ENCODE data around the gene FAM117A.
"Not testable (repeated sequence)": the region's sequence is repeated elsewhere in the genome, so short reads cannot be mapped to it uniquely, and the experiment has no call there.

Gene FAM117A

DNA sequence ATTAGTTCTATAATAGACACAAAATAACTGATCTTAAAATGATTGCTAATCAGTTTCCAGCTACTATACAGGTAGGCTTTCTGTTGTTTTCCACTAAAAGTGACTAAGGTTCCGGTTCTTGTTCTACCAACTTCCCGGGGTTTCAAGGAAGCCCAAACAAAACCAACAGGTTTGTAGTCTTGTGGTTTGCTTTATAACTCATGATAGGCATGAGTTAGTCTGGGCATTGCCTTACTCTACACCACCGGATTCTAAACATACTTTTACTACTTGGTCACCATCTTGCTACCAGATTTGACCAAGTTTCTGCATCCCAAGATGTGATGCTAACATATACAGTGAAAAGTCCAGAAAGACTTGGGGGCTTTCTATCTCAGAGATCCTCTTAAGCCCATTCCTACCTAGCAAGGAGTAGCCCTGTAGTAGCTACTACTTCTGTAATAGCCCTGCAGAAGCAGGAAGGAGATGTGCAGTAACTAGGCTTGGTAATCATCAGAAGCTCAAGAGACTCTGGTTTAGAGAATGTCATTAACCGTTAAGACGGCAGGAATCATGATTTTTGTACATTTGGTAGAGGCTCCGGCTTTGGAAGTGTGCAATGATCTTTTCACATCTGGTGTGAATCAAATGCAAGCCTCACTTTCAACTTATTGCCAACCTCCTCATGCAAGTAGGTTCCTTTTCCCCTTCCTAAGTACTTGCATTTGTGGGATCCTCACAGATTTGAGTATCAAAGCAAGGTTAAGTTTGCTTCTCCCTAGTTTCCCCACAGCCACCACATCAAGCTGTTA, 1.6 kb downstream of the FAM117A start:
- DNase-seq = no peak

DNA sequence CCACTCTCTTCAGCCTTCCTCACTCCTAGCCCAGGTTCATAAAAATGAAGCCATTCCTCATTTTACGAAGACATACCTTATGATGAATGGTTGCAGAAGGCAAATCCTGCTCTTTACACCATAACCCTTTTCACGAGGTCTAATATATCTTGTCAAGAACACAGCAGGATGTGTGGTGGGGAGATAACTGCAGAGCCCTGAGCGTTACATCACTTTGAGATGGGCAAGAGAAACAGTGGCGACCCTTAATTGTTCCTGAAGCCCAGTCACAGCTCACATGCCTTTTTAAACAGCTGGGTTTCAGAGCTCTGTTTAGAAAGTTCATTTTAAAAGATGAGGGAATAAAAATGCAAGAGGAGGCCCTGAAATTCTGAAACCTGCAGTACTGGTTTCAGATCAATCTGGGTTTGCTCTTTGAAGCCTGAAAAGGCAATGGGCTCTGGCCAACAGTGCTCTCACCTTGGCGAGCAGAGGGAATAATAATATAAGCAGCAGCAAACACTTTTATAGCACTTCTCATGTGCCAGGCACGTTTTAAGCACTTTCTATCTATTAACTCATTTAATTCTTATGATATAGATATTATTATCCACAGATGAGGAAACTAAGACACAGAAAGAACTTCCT, 2.9 kb downstream of the FAM117A start:
- no peak for DNase-seq

DNA sequence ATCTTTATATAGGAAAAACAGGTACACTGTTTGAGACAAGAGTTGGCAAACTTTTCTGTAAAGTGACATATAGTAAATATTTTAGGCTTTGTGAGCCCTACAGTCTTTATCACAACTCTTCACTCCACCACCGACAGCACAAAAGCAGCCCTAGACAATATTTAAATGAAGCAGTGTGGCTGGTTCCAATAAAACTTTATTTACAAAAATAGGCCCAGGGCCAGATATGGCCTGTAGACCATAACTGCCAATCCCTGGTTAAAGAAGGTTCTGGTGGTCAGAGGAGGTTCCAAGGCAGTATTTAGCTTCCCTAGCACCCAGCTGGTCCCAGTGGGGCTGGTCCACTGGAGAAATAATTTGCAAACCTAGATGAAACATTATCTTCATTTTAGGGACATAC, 3.6 kb downstream of the FAM117A start:
- DNase-seq = no peak

DNA sequence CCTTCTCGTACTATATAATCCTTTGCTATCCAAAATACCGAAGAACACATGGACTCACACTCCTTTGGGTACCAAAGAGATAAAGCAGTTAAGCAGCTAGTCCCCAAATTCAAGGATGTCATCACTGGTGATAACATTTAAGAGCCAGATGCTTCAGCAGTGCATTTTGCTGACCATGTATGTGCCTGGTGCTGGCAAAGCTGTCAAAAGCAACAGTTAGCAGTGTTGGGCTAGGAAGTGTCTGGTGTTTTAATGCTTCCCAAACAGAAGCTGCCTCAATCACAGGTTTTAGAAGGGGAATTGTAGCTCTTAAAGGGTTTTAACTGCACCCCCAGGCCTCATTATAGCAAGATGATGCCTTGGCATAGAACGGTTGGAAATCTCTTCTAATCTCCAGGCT, 4.7 kb downstream of the FAM117A start:
- no peak for DNase-seq

DNA sequence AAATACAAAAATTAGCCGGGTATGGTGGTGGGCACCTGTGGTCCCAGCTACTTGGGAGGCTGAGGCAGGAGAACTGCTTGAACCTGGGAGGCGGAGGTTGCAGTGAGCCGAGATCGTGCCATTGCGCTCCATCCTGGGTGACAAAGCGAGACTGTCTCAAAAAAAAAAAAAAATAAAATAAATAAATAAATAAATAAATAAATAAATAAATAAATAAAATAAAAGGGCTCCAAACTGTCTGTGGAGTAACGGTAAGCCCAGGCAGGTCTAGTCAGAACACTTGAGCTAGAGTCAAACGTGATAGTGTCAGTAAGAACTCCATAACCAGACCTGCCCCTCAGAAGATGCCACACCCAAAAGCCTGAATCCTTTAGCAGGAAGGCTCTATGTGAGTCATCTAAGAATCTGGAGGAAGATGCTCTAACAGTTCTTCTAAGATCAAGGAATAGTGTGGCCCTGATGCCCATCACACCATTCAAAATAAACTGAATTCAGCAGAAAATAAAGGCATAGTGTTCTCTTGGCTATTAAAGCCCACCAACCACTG, 5.4 kb downstream of the FAM117A start:
- DNase-seq = not testable (repeated sequence)

DNA sequence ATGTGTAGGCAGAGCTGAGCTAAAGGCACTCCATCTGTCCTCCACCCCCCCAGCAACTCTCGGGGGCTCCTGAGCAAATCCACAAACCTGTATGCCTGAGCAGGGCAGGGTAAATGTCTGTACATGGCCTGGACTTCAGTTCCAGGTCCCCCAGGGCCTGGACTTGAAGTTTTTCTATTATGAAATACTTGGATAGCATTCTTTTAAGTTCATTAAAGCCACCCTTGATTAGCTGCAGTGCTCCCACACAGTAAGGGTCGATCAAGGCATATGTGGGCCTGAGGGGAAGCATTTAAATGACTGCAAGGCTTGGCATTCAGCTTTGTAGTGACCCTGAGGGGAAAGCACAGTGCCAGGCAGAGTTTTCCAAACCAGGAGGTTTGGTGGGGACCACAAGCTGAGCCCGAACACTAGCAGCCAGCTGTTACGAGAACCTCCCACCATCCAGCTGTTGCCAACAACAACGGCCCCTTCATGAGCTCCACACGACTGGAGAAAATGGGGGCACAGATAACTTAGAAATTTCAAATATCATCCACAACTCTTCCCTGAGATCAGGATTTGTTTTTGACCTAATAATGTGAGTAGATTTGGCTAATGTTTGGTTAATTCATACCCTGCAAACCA, 6.7 kb downstream of the FAM117A start:
- no peak for DNase-seq

DNA sequence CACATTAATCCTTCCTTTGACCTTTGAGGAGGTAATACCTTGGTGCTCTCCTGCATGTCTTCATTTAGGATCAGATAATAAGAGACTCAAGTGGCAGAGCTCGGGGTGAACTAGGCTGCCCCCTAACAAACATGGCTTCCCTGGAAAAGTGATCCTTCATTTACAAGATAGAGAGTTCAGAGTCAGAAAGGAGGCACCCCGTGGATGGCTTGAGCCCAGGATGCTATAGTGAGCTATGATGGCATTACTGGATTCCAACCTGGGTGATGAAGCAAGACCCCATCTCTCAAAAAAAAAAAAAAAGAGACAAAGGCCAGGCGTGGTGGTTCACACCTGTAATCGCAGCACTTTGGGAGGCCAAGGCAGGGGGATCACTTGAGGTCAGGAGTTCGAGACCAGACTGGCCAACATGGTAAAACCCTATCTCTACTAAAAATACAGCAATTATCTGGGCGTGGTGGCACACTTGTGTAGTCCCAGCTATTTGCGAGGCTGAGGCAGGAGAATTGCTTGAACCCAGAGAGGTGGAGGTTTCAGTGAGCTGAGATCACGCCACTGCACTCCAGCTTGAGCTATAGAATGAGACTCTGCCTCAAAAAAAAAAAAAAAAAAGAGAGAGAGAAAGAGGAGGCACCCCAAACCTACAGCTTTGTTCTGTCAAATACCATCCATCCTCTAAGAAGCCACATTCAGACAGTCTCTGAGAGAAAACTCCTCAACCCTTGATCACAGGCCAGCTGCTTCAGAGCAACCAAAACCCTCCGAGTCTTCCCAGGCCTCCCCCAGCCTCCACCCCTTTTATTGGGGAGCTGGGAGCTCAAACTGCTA, 7.4 kb downstream of the FAM117A start:
- no peak for DNase-seq

DNA sequence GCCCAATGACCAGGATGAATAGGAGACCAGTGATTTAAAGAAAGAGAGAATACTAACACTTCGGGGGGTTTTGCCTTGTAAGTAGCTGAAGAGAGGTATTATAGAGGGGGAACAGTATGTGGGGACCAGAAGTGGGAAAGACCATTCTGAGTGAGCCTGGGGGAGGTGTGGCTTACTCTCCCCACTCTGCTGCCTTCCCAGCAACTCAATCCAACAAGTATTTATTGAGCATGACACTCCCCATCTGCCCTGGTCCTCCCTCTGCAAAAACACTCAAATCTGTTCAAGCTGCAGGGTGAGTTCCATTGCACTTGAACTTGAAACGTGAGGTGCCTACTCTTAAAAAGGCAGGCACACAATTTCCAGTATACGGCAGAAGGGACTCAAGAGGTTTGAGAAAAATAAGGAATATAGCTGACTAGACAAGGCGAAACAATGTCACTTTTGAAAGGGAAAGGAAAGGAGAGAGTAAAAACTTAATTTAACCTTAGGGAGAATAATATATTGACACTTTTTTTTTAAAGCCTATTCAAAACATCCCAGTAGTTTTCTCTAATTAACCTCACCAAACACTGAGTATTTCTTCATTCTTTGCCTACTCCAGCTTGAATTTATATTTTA, 8.2 kb downstream of the FAM117A start:
- no peak for DNase-seq

DNA sequence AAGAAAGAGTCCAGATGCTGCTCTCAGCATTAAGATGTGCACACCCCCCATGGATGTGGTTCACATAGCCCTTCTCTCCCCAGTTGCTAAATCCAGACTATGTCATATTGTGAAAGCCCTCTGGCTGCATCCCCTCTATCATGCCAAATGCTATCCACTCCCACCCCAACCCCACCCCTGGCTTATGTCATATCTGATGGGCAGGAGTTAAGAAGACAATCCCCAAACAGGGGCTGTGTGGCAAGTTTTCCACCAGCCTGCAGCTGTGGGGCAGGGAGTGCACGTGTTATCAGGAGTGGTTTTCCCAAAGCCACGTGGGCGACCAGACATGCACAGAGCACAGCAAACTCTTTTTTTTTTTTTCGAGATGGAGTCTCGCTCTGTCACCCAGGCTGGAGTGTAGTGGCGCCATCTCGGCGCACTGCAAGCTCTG, 10.0 kb downstream of the FAM117A start:
- no peak for DNase-seq

DNA sequence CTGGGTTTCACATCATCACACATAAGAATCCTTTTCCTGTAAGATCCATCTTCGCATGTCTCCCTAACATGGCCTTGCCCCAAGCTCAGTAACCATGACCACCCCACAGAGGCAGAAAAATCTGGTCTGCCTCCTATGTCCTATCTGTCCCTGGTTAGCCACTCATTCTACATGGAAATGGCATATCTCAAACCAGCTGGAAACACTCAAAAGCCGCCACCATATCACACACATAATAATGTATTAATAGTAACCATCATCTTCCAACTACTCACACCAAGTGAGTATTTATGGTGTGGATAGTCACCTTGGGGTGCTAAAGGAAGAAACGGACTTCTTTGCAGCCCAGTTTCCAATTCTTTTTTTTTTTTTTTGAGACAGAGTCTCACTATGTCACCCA, 11.4 kb downstream of the FAM117A start:
- no peak for DNase-seq

DNA sequence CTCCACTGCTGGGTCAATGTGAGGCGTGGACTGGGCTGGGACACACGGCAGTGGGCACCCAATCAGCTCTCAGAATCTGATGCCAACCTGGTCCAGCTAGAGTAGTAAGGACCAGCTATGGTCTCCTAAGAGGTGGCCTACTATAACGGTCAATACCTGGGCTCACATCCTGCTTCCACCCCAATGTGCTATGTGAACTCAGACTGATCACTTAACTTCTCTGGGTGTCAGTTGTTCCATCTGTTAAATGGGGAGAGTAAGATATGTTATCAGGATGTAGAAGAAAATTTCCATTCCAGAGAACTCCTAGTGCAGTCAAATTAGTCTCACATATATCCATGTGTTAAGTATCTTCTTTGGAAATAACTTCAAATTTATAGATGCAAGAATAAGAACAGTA, 14.2 kb downstream of the FAM117A start:
- DNase-seq = no peak

DNA sequence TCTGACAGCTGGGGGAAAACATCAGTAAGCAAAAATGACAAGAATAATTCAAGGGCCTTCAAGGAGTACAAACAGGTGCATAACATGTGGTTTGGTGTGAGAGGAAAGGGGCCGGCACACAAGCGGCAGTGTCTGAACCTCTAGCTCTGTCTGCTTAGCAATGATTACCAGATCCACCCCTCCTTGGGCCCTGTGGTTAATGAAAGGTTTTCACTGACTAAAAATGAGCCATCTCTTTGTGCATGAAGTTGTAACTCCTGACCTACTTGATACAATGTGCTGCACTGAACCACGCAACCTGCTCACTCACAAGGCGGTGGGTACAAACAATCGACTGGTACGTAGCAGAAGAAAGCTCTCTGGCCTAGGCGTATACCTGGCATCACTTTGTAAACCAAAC, 15.1 kb downstream of the FAM117A start:
- no peak for DNase-seq

DNA sequence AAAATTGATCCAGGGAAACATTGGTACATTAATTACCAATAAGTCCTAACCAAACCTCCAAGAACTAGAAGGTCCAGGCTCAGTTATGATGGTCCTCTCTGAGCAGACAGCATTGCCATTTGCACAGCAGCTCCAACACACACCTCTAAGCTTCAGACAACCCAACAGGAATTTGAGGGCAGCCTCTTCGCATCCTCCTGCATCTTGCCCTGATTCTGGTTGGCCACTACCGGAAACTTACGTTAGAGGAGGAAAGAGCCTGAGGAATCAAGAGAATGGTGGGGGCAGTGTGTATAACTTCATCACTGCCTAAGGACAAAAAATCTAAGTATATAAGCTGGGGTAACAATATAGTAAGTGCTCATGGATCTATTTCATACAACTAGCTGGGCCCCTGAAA, 15.7 kb downstream of the FAM117A start:
- no peak for DNase-seq

DNA sequence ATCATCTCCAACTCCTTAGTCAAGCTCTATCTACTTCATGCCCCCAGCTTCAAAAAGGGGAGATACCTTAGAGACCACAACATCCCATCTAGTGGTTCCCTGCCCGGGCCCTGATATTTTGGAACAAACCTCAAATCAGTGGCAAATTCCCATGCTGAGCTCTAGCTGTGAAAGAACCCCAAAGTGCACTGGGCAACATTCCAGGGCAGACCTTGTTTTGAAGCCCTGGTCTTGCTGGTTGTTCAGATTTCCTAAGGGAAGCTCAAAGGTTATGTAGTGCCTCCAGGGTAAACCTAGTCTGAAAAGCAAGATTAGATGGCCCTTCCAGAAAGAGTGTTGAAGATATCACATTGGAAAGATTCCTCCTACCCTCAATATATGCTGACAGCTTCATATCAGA, 16.3 kb downstream of the FAM117A start:
- no peak for DNase-seq

DNA sequence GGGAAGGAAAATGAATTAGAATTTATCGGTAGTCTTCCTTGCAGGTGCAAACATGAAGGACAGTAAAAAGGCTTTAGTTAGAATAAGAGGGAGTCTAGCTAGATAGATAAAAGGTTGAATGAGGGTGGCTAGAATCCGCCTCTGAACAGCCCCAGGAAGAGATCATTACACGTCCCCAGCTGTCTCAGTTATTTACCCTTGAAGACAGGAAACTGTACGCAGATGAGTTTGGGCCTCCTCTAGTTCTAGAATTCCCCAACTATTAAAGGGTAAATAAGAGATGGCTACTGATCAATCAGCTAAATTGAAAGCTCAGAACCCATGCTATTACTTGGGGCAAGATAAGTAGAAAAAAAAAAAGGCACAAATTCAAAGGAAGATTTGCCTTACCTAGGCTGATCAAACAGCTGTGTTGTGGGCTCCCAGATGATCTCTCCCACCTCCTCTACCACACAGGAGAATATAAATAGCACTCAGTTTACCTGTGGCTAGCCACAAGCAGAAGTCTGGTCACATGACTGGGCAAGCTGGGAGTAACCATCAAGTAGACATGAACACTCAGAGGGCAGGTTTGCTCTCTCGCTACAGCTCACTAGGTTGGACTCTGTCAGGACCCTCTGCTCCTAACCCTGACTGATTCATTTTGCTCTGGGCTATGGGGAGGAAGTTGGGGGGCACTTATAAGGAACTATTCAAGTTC, 17.0 kb downstream of the FAM117A start:
- DNase-seq = no peak

DNA sequence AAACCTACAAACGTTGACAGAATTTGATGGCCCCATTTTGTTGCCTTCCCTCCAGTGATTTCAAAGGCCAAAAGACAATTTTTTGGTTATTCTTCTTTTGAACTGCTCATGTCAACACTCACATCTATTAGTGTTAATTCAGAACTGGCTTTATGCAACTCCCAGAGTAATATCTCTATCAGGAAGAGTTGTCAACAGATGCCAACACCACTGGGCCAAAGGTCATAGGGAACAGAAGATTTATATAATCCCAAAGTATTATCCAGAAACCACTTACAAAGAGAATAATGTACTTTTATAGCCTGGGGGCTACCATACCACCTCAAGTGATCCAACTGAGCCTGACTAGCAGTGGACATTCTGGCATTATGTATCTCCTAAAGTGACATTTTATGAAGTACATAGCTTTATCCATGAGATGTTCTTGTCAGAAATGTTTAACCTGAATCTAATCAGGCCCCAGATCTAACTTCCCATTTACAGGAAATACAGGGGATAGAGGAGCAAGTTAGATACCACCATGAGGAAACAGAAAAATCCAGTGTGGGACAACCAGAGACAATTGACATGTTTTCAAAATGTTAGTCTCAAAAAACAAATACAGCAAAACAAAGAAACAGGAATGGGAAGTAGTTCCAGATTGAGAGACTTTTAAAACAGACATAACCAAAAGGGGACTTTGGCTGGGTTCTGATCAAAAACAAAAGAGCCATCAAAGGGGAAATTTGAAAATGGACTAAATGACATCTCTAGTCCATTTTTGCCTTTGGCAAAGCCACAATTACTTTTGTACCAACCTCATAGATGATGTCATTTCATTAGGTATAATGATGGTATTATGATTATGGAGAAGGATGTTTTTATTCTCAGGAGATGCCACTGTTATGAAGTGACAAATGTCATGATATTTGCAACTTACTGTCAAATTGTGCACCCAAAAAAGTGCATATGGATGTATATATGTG, 18.5 kb downstream of the FAM117A start:
- DNase-seq = no peak

DNA sequence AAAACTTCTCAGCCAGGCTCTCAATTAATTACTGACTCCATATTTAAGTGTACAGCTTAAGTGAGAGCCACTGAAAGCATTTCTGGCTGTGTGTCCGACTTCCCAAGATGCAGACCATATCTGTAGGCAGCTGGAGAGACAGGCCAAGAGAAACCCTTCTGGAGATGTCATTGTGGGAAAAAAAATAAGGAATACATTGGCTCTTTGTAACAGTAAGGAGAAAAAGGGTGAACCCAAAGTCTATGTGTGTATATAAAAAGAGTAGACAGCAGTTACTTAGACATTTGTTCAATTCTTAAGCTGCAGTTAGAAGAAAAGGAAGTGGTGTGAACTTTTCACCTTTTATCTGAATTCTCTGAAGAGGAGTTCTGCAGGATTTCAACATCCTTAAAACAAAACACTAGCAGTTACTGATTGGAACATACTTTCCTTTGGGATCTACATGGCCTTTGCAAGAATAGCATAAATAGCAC, 21.7 kb downstream of the FAM117A start:
- no peak for DNase-seq

DNA sequence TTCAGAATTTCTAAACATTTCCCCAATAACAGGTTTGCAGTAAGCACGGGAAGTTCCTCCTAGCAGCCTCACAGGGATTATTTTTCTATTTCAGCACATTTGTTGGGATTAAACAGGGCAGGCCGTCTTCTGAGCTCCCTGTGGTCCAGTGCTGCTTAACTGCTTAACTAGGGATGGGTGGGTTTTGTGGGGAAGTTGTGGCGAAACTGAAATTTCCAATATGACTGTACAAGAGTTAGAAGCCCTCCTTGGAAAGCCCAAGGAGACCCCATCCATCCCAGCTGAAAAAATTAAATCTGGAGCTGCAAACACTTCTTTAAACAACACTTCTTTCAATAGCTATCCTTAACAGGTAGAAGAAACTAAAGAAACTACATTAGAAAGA, 22.2 kb downstream of the FAM117A start:
- no peak for DNase-seq

DNA sequence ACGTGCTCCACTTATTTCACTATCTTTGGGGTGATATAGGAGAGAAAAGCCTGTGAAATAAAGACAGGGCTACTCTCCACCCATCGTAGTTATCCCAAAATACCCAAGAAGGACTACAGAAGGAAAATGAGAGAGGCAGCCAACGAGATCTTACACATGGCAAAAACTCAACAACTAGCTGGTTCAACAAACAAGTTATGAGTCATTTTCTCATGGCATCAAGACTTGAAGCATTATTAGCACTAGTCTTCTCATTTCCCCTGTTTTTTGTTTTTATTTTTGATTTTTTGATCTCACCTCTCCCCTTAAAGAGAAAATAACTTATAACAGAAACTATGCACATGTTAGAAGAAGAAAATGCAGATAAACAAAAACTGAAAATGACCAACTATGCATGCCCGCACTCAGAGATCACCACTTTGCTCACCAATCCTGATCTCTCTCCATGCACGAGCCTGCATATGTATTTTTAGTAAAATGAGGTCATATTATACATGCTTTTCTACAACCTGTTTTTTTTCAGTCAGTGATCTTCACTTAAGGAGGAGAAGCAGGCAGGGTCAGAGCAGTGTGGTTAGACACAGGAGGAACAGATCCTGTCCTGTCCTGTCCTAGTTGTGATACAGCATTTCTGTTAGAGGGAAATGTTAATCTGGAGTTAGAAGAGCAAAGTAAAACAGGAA, 22.8 kb downstream of the FAM117A start:
- no peak for DNase-seq
